Stimulated activated CD4-positive, alpha-beta T cell treated with anti-CD3 and anti-CD28 coated beads, Interleukin-2, amount 100 ng/mL, for 24 hours (primary cell): Measurements from ENCODE around the gene TCP1.
"Not testable (repeated sequence)": the region's sequence is repeated elsewhere in the genome, so short reads cannot be mapped to it uniquely, and the experiment has no call there.

ENCODE experiments used
- DNase-seq, 2 donors: peaks; one replicate each; pipeline ENCODE4 v3.0.0-alpha.2; 2020

TCP1 gene

GRCh38 chr6:159789377-159790148 is at the start of gene TCP1:
TCP1 (minus strand) TSS chr6:159789602; CDS start chr6:159789468, 134 bp downstream.
- DNase-seq, result peak; percentile 99 to 100

GRCh38 chr6:159838020-159838744 is 48.8 kb upstream of the TCP1 start:
- no peak for DNase-seq

GRCh38 chr6:159837511-159837910 is 48.1 kb upstream of the TCP1 start:
- no peak for DNase-seq

GRCh38 chr6:159836718-159837490 is 47.5 kb upstream of the TCP1 start:
- no peak for DNase-seq

- no peak for DNase-seq
Observed at GRCh38 chr6:159833997-159834603, 44.7 kb upstream of the TCP1 start.

GRCh38 chr6:159833556-159833955 is 44.2 kb upstream of the TCP1 start:
- DNase-seq, result no peak

- DNase-seq, result no peak
Observed at GRCh38 chr6:159832946-159833345, 43.5 kb upstream of the TCP1 start.

GRCh38 chr6:159831373-159831679 is 41.9 kb upstream of the TCP1 start:
- DNase-seq, result no peak

GRCh38 chr6:159830501-159831372 is 41.3 kb upstream of the TCP1 start:
- no peak for DNase-seq

GRCh38 chr6:159829526-159829925 is 40.1 kb upstream of the TCP1 start:
- no peak for DNase-seq

- DNase-seq, result no peak
Observed at GRCh38 chr6:159828074-159828473, 38.7 kb upstream of the TCP1 start.

- DNase-seq, result no peak
Observed at GRCh38 chr6:159826968-159827647, 37.7 kb upstream of the TCP1 start.

GRCh38 chr6:159826004-159826403 is 36.6 kb upstream of the TCP1 start:
- no peak for DNase-seq

- DNase-seq, result not testable (repeated sequence)
Observed at GRCh38 chr6:159824690-159825089, 35.3 kb upstream of the TCP1 start.

- DNase-seq, result no peak
Observed at GRCh38 chr6:159823953-159824352, 34.6 kb upstream of the TCP1 start.

- no peak for DNase-seq
Observed at GRCh38 chr6:159821726-159822125, 32.3 kb upstream of the TCP1 start.

- no peak for DNase-seq
Observed at GRCh38 chr6:159821122-159821521, 31.7 kb upstream of the TCP1 start.

- peak; percentile 31 to 36 for DNase-seq
Observed at GRCh38 chr6:159819932-159820640, 30.7 kb upstream of the TCP1 start.

- no peak for DNase-seq
Observed at GRCh38 chr6:159819098-159819497, 29.7 kb upstream of the TCP1 start.

- no peak for DNase-seq
Observed at GRCh38 chr6:159817951-159818739, 28.7 kb upstream of the TCP1 start.
